ENCODE measurements around the gene TMEM205.
"Not testable (repeated sequence)": the region's sequence is repeated elsewhere in the genome, so short reads cannot be mapped to it uniquely, and the experiment has no call there.

The TMEM205 gene

GRCh38 chr19:11361037-11361770 is 15.1 kb upstream of the TMEM205 start:
- TF ChIP-seq, protein P1, sequence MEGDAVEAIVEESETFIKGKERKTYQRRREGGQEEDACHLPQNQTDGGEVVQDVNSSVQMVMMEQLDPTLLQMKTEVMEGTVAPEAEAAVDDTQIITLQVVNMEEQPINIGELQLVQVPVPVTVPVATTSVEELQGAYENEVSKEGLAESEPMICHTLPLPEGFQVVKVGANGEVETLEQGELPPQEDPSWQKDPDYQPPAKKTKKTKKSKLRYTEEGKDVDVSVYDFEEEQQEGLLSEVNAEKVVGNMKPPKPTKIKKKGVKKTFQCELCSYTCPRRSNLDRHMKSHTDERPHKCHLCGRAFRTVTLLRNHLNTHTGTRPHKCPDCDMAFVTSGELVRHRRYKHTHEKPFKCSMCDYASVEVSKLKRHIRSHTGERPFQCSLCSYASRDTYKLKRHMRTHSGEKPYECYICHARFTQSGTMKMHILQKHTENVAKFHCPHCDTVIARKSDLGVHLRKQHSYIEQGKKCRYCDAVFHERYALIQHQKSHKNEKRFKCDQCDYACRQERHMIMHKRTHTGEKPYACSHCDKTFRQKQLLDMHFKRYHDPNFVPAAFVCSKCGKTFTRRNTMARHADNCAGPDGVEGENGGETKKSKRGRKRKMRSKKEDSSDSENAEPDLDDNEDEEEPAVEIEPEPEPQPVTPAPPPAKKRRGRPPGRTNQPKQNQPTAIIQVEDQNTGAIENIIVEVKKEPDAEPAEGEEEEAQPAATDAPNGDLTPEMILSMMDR (IDR thresholded peaks at IDR 0.05; ENCODE audit: insufficient read depth, missing control alignments), result no peak
- DNase-seq (ENCODE audit: insufficient read length, low spot score) (no peak), FAIRE-seq (no peak)

GRCh38 chr19:11359421-11359820 is 13.4 kb upstream of the TMEM205 start:
- DNase-seq (ENCODE audit: insufficient read length, low spot score) (no peak), FAIRE-seq (no peak)
- TF ChIP-seq, protein P1 (IDR thresholded peaks at IDR 0.05; ENCODE audit: insufficient read depth, missing control alignments), result no peak

- no peak for FAIRE-seq
- no peak for DNase-seq (ENCODE audit: insufficient read length, low spot score)
- TF ChIP-seq, protein P1 (IDR thresholded peaks at IDR 0.05; ENCODE audit: insufficient read depth, missing control alignments), result no peak
Observed at GRCh38 chr19:11356676-11357550, 10.8 kb upstream of the TMEM205 start.

GRCh38 chr19:11356074-11356397 is 10.0 kb upstream of the TMEM205 start:
- FAIRE-seq (no peak), DNase-seq (ENCODE audit: insufficient read length, low spot score) (no peak)
- TF ChIP-seq, protein P1 (IDR thresholded peaks at IDR 0.05; ENCODE audit: insufficient read depth, missing control alignments), result no peak

- TF ChIP-seq, protein P1 (IDR thresholded peaks at IDR 0.05; ENCODE audit: insufficient read depth, missing control alignments), result no peak
- FAIRE-seq (no peak), DNase-seq (ENCODE audit: insufficient read length, low spot score) (peak; percentile 98)
Observed at GRCh38 chr19:11355160-11356073, 9.3 kb upstream of the TMEM205 start, which contains the start of gene PLPPR2. Gene PLPPR2, plus strand, starts transcription at chr19:11355432. Its CDS starts 2,242 bp downstream, at chr19:11357674.

DNA sequence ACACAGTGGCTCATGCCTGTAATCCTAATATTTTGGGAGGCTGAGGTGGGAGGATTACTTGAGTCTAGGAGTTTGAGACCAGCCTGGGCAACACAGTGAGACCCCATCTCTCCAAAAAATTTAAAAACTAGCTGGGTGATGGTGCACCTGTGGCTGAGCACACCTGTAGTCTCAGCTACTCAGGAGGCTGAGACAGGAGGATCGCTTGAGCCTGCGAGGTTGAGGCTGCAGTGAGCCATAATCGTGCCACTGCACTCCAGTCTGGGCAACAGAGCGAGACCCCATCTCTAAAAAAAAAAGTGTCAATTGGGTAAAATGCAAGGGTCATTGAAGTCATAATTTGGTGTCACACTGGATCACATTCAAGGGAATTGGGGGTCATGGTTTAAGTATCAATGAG is 8.0 kb upstream of the TMEM205 start:
- FAIRE-seq; DNase-seq (ENCODE audit: insufficient read length, low spot score): not testable (repeated sequence)

GRCh38 chr19:11349171-11349570 is 3.1 kb upstream of the TMEM205 start:
- FAIRE-seq (no peak), DNase-seq (ENCODE audit: insufficient read length, low spot score) (no peak)
- TF ChIP-seq, protein P1 (IDR thresholded peaks at IDR 0.05; ENCODE audit: insufficient read depth, missing control alignments), result no peak

Measured in D721Med (cell line).